ENCODE measurements around the gene INPP5B.

INPP5B gene

GRCh38 chr1:37841652-37842051 is 105.2 kb downstream of the INPP5B start:
- no peak overlapping the region for H3K4me3 ChIP-seq (ENCODE audit: low read depth, low read length)
- TF ChIP-seq, protein P1, sequence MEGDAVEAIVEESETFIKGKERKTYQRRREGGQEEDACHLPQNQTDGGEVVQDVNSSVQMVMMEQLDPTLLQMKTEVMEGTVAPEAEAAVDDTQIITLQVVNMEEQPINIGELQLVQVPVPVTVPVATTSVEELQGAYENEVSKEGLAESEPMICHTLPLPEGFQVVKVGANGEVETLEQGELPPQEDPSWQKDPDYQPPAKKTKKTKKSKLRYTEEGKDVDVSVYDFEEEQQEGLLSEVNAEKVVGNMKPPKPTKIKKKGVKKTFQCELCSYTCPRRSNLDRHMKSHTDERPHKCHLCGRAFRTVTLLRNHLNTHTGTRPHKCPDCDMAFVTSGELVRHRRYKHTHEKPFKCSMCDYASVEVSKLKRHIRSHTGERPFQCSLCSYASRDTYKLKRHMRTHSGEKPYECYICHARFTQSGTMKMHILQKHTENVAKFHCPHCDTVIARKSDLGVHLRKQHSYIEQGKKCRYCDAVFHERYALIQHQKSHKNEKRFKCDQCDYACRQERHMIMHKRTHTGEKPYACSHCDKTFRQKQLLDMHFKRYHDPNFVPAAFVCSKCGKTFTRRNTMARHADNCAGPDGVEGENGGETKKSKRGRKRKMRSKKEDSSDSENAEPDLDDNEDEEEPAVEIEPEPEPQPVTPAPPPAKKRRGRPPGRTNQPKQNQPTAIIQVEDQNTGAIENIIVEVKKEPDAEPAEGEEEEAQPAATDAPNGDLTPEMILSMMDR (IDR thresholded peaks at IDR 0.05; ENCODE audit: borderline replicate concordance, insufficient read depth, low read depth, low read length): no peak

DNA sequence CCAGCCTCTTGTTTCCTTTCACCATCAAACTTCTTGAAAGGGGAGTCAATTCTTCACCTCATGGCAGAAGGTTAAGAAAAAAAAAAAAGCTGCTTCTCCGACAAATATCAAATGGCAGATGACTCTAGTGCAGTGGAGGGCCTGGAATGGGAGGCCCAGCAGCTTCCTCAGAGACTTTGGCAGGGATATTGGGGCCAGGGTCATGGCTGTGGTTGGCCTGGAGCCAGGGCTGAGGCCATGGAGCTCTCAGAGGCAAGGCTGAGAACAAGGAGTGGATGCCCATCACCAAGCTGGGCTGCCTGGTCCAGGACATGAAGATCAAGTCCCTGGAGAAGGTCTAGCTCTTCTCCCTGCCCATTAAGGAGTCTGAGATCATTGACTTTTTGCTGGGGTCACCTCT is 106.1 kb downstream of the INPP5B start:
- no peak overlapping the region for H3K4me3 ChIP-seq (ENCODE audit: low read depth, low read length)
- TF ChIP-seq, protein P1 (IDR thresholded peaks at IDR 0.05; ENCODE audit: borderline replicate concordance, insufficient read depth, low read depth, low read length): no peak

DNA sequence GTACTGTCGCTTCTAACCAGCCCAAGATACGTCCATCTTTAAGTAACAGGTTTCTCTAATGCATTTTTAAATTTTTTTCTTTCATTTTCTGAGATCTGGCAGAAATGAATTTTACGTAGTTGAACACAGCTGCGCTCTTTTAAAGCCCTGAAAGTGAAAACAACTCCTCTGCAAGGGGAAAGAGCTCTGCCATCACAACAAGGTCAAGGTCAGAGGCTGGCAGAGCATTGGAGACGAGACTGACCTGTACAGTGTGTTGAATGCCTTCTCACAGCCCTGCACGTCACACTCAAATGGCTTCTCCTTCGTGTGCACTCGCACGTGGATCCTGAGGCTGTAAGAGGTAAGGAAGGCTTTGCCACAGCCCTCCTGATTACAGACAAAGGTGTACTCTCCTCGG is 107.2 kb downstream of the INPP5B start:
- TF ChIP-seq, protein P1 (IDR thresholded peaks at IDR 0.05; ENCODE audit: borderline replicate concordance, insufficient read depth, low read depth, low read length): no peak
- no peak overlapping the region for H3K4me3 ChIP-seq (ENCODE audit: low read depth, low read length)

DNA sequence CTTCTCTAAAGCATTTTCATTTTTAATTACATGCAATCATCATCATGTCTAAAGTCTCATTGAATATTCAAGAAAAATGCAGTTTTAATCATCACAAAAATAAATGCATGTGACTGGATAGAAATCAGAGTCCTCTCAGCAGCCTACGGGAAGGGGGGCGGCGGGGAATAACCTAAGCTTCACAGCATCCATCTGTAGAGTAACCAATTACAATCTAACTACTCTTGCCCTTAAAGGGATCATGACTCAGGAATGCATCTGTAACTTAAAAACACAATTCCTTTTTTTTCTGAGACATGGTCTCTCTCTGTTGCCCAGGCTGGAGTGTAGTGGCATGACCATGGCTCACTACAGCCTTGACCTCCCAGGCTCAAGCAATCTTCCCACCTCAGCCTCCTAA is 110.1 kb downstream of the INPP5B start:
- TF ChIP-seq, protein P1 (IDR thresholded peaks at IDR 0.05; ENCODE audit: borderline replicate concordance, insufficient read depth, low read depth, low read length): no peak

DNA sequence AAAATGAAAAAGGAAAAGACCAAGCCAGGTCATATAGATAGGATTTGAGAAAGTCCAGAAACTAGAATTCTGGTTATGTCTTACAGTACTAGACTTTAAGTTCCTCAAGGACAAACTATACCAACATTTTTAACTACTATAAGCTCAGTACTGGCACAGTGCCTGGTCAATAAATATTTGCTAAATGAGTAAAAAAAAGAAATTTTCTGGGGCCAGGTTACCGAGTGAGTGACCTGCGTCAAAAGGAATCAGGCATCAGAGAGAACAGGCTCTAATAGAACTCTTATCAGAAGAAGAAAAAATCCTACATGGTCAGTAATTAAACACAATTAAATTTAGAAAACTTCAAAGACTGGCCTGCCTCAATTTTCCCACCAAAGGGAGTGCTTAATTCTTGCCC is 115.0 kb downstream of the INPP5B start:
- TF ChIP-seq, protein P1 (IDR thresholded peaks at IDR 0.05; ENCODE audit: borderline replicate concordance, insufficient read depth, low read depth, low read length): no peak

More for the DNA sequence above, 110.1 kb downstream of the INPP5B start:
- no peak overlapping the region for H3K4me3 ChIP-seq (ENCODE audit: low read depth, low read length)

GRCh38 chr1:37831109-37831508 is 115.7 kb downstream of the INPP5B start:
- TF ChIP-seq, protein P1 (IDR thresholded peaks at IDR 0.05; ENCODE audit: borderline replicate concordance, insufficient read depth, low read depth, low read length): no peak
- no peak overlapping the region for H3K4me3 ChIP-seq (ENCODE audit: low read depth, low read length)

More for the DNA sequence above, 115.0 kb downstream of the INPP5B start:
- H3K4me3 ChIP-seq (ENCODE audit: low read depth, low read length): no peak overlapping the region

DNA sequence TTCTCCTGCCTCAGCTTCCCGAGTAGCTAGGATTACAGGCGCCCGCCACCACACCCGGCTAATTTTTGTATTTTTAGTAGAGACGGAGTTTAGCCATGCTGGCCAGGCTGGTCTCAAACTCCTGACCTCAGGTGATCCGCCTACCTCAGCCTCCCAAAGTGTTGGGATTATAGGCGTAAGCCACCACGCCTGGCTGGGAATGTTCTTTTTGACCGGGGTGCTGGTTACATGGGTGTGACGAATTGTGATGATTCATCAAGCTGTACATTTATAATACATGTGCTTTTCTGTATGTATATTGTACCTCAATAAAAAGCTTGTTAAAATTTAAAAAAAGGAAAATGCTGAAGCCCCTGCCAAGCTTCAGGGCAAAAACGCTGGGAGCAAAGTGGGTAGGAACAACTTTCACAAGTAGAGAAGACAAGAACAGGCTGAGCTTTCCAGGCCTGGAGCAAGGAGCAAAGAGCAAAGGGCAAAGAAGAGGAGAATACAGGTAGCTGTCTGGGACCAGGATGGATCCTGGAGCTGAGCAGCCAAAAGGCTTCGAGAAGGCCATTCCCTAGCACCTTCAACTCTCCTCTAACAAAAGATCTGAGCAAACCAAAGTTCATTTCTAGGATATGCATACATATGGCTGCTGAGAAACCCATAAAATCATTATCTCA is 118.3 kb downstream of the INPP5B start:
- TF ChIP-seq, protein P1 (IDR thresholded peaks at IDR 0.05; ENCODE audit: borderline replicate concordance, insufficient read depth, low read depth, low read length): no peak
- no peak overlapping the region for H3K4me3 ChIP-seq (ENCODE audit: low read depth, low read length)
